ENCODE results near the gene PRRG1. TPM values are rescaled to one million over a fixed set of nuclear protein-coding genes. Genes with fewer than 3 reads are reported as not detected.
"Not testable (repeated sequence)": the region's sequence is repeated elsewhere in the genome, so short reads cannot be mapped to it uniquely, and the experiment has no call there.

The PRRG1 gene
- 3.4 TPM for polyA plus RNA-seq (2013, experiment 1 of 2)
- 3.2 TPM for polyA plus RNA-seq (2013, experiment 2 of 2)

DNA sequence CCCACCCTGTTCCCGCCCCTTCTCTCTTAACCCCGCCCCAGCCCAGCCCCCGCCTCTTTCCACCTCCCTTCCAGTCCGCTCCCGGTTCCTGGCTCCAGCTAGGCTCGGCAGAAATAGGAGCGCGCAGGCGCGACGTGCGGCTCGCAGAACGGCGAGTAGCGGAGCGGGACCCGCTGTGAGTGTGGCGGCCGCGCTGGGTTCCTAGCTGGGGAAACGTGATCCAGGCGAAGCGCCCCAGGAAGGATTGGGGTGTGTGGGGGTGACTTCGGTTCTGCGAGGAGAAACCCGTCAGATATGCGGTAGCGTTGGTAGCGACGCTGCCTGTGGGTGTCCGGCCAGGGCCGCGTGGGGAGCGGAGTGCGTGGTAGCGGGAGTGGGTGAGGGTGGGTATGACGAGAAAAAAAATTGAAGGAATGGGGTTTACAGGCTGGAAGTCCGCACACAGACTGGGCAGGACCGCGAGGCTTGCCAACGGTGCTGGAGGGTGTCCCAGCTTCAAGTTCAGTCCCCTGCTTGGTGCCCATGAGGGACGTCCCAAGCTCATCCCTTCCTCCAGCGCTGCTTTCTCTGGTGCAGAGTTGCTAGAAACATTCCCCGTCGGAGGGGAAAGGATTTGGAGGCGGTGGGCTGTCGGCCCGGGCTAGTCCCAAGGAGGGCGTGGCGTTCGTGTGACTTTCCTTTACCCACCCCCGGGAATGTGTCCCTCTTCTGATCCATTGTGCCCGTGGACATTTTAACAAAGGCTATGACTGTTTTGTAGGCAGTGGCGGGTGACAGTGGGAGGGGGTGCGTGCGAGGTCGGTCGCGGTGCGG, at the start of gene PRRG1:
Gene PRRG1 (plus strand): TSS at position 144 of the 813 bp plus-strand sequence. CDS start 56,886 bp downstream, outside the sequence.
- Histone ChIP-seq H4K5ac (ENCODE audit: low read length) (no peak within 1 kb of the TSS), H3K27me3 (ENCODE audit: insufficient read depth, low read length, poor library complexity) (no peaks in the 10 kb centered on the region), H3K4me1 (ENCODE audit: control insufficient read depth, low read depth, low read length) (no peaks in the 10 kb centered on the region), H2BK120ac (ENCODE audit: low read depth, low read length) (no peak within 1 kb of the TSS), H3K4me3 (ENCODE audit: low read length) (peak within 1 kb of the TSS; percentile 79), H2BK15ac (replicated peaks; ENCODE audit: low read depth) (no peak within 1 kb of the TSS), H3K9ac (ENCODE audit: low read length) (peak within 1 kb of the TSS; percentile 75), H3K79me2 (ENCODE audit: control insufficient read depth, insufficient read depth, low read length) (no peaks in the 10 kb centered on the region), H3K4me2 (ENCODE audit: low read length) (peak within 1 kb of the TSS; percentile 66), H3K4ac (ENCODE audit: low read depth, low read length) (peak within 1 kb of the TSS; percentile 52), H2BK5ac (ENCODE audit: low read length) (no peak within 1 kb of the TSS), H3K79me1 (ENCODE audit: low read length) (no peaks in the 10 kb centered on the region), H3K36me3 (ENCODE audit: control insufficient read depth, insufficient read depth, low read length) (no peaks in the 10 kb centered on the region), H2AK5ac (ENCODE audit: low read length) (no peak within 1 kb of the TSS), H3K56ac (ENCODE audit: low read length) (peak within 1 kb of the TSS; percentile 91), H3K27ac (ENCODE audit: low read depth, low read length) (no peak within 1 kb of the TSS), H3K18ac (ENCODE audit: low read length) (peak within 1 kb of the TSS; percentile 70), H3K23ac (ENCODE audit: low read length) (no peak within 1 kb of the TSS), H4K8ac (ENCODE audit: low read depth, low read length) (peak within 1 kb of the TSS; percentile 13)
- WGBS (ENCODE audit: extremely low coverage, insufficient coverage, low lambda C conversion rate), result no CpG with 5 or more reads among the region's 61 CpGs
- DNase-seq, result peak; percentile 89

DNA sequence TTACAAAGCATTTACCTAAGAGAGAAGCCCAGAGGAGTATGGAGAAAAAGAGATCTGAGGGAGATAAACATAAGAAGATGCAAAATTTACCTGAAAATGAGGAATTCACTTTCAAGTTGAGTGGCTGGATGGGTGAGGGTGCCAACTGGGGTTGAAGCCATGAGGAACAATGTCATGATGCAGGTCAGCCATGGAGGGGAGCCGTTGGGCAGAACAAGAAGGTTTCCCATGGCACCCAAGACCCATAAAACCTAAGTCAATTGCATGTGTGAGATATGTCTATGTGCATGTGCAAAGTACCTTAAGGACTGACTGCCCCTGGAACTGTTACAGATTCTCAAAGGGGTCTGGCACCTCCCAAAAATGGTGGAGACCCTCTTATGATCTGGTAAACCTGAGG, 46.6 kb upstream of the PRRG1 start:
- H3K9ac ChIP-seq (ENCODE audit: low read length), result no peak overlapping the region
- H3K27ac ChIP-seq (ENCODE audit: low read depth, low read length), result no peak overlapping the region
- no peak overlapping the region for H3K56ac ChIP-seq (ENCODE audit: low read length)
- peak; percentile 34 for DNase-seq
- H3K79me2 ChIP-seq (ENCODE audit: control insufficient read depth, insufficient read depth, low read length), result no peaks in the 10 kb centered on the region
- no peak overlapping the region for H2BK5ac ChIP-seq (ENCODE audit: low read length)
- H3K4me3 ChIP-seq (ENCODE audit: low read length), result no peak overlapping the region
- H3K23ac ChIP-seq (ENCODE audit: low read length), result no peak overlapping the region
- no peaks in the 10 kb centered on the region for H3K79me1 ChIP-seq (ENCODE audit: low read length)
- no peaks in the 10 kb centered on the region for H3K27me3 ChIP-seq (ENCODE audit: insufficient read depth, low read length, poor library complexity)
- no peak overlapping the region for H2BK15ac ChIP-seq (replicated peaks; ENCODE audit: low read depth)
- no peak overlapping the region for H4K5ac ChIP-seq (ENCODE audit: low read length)
- H2AK5ac ChIP-seq (ENCODE audit: low read length), result no peak overlapping the region
- H3K4ac ChIP-seq (ENCODE audit: low read depth, low read length), result no peak overlapping the region
- H4K8ac ChIP-seq (ENCODE audit: low read depth, low read length), result no peak overlapping the region
- H3K36me3 ChIP-seq (ENCODE audit: control insufficient read depth, insufficient read depth, low read length), result no peaks in the 10 kb centered on the region
- no peak overlapping the region for H3K18ac ChIP-seq (ENCODE audit: low read length)
- H3K4me2 ChIP-seq (ENCODE audit: low read length), result no peak overlapping the region
- H2BK120ac ChIP-seq (ENCODE audit: low read depth, low read length), result no peak overlapping the region
- no peaks in the 10 kb centered on the region for H3K4me1 ChIP-seq (ENCODE audit: control insufficient read depth, low read depth, low read length)
- WGBS (ENCODE audit: extremely low coverage, insufficient coverage, low lambda C conversion rate), result no CpG with 5 or more reads among the region's 1 CpG

DNA sequence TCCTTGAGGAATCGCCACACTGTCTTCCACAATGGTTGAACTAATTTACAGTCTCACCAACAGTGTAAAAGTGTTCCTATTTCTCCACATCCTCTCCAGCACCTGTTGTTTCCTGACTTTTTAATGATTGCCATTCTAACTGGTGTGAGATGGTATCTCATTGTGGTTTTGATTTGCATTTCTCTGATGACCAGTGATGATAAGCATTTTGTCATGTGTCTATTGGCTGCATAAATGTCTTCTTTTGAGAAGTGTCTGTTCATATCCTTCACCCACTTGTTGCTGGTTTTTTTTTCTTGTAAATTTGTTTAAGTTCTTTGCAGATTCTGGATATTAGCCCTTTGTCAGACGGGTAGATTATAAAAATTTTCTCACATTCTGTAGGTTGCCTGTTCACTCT, 43.9 kb upstream of the PRRG1 start:
- not testable (repeated sequence) for H4K5ac ChIP-seq (ENCODE audit: low read length); H3K79me1 ChIP-seq (ENCODE audit: low read length); H3K9ac ChIP-seq (ENCODE audit: low read length); H3K4me1 ChIP-seq (ENCODE audit: control insufficient read depth, low read depth, low read length); H3K4ac ChIP-seq (ENCODE audit: low read depth, low read length); H4K8ac ChIP-seq (ENCODE audit: low read depth, low read length); H3K18ac ChIP-seq (ENCODE audit: low read length); H2BK15ac ChIP-seq (replicated peaks; ENCODE audit: low read depth); H3K4me2 ChIP-seq (ENCODE audit: low read length); H3K23ac ChIP-seq (ENCODE audit: low read length); H3K79me2 ChIP-seq (ENCODE audit: control insufficient read depth, insufficient read depth, low read length); H3K36me3 ChIP-seq (ENCODE audit: control insufficient read depth, insufficient read depth, low read length); H2BK120ac ChIP-seq (ENCODE audit: low read depth, low read length); DNase-seq; H2BK5ac ChIP-seq (ENCODE audit: low read length); H3K27me3 ChIP-seq (ENCODE audit: insufficient read depth, low read length, poor library complexity); H3K4me3 ChIP-seq (ENCODE audit: low read length); H3K56ac ChIP-seq (ENCODE audit: low read length); H3K27ac ChIP-seq (ENCODE audit: low read depth, low read length); H2AK5ac ChIP-seq (ENCODE audit: low read length)
- WGBS (ENCODE audit: extremely low coverage, insufficient coverage, low lambda C conversion rate), result no CpG with 5 or more reads among the region's 2 CpGs

DNA sequence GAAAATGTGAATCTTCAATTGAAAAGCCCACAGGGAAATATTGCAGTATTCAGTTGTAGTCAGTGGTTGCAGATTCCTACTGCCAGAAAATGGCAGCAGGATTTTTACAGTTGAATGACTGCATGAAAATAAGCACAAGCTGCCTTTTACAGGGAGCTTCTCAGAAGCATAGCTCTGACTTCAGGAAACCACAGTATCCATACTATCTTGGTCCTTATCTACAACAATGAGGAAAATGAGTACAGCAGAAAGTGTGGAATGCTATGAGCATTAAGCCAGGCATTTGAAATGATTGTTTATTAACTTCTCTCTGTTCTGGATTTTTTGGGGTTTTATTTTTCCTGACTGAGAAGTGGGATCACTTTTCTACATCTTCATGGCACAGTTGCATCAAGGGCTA, 34.6 kb upstream of the PRRG1 start:
- Histone ChIP-seq H4K8ac (ENCODE audit: low read depth, low read length) (no peak overlapping the region), H2AK5ac (ENCODE audit: low read length) (no peak overlapping the region), H3K4ac (ENCODE audit: low read depth, low read length) (no peak overlapping the region), H2BK5ac (ENCODE audit: low read length) (no peak overlapping the region), H3K36me3 (ENCODE audit: control insufficient read depth, insufficient read depth, low read length) (no peaks in the 10 kb centered on the region), H4K5ac (ENCODE audit: low read length) (no peak overlapping the region), H3K18ac (ENCODE audit: low read length) (no peak overlapping the region), H3K9ac (ENCODE audit: low read length) (no peak overlapping the region), H3K79me2 (ENCODE audit: control insufficient read depth, insufficient read depth, low read length) (no peaks in the 10 kb centered on the region), H3K4me2 (ENCODE audit: low read length) (no peak overlapping the region), H2BK15ac (replicated peaks; ENCODE audit: low read depth) (no peak overlapping the region), H3K4me3 (ENCODE audit: low read length) (no peak overlapping the region), H3K23ac (ENCODE audit: low read length) (no peak overlapping the region), H3K4me1 (ENCODE audit: control insufficient read depth, low read depth, low read length) (no peaks in the 10 kb centered on the region), H3K79me1 (ENCODE audit: low read length) (no peaks in the 10 kb centered on the region), H3K56ac (ENCODE audit: low read length) (no peak overlapping the region), H2BK120ac (ENCODE audit: low read depth, low read length) (no peak overlapping the region), H3K27ac (ENCODE audit: low read depth, low read length) (no peak overlapping the region), H3K27me3 (ENCODE audit: insufficient read depth, low read length, poor library complexity) (no peaks in the 10 kb centered on the region)
- no peak for DNase-seq

DNA sequence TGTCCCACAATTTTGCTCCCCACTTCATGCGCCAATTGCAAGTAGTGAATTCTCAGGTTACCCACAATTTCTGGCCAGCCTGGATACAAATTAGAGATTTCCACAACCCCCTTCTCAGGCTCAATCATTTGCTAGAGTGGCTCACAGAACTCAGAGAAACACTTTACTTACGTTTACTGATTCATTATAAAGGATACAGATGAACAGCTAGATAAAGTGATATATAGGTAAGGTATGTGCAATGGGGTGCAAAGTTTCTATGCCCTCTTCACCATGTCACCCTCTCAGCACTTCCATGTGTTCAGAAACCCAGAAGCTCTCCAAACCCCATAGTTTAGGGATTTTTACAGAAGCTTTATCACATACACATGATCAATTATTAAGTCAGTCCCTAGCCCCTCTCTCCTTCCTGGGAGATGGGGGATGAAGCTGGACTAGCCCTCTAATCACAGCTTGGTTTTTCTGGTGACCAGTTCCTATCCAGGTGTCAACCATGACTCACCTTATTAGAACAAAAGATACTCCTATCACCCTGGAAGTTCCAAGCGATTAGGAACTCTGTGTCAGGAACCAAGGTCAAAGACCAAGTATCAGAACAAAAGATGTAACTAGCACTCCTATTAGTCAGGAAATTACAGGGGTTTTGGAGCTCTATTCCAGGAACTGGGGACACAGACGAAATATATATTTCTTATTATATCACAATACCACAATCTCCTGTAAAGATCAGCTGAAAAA, 33.5 kb upstream of the PRRG1 start:
- Histone ChIP-seq H4K5ac (ENCODE audit: low read length) (no peak overlapping the region), H3K4ac (ENCODE audit: low read depth, low read length) (no peak overlapping the region), H3K9ac (ENCODE audit: low read length) (no peak overlapping the region), H3K27ac (ENCODE audit: low read depth, low read length) (no peak overlapping the region), H3K23ac (ENCODE audit: low read length) (no peak overlapping the region), H3K56ac (ENCODE audit: low read length) (no peak overlapping the region), H3K4me2 (ENCODE audit: low read length) (no peak overlapping the region), H2BK120ac (ENCODE audit: low read depth, low read length) (no peak overlapping the region), H4K8ac (ENCODE audit: low read depth, low read length) (no peak overlapping the region), H3K36me3 (ENCODE audit: control insufficient read depth, insufficient read depth, low read length) (no peaks in the 10 kb centered on the region), H2BK5ac (ENCODE audit: low read length) (no peak overlapping the region), H3K18ac (ENCODE audit: low read length) (no peak overlapping the region), H3K4me3 (ENCODE audit: low read length) (no peak overlapping the region), H3K27me3 (ENCODE audit: insufficient read depth, low read length, poor library complexity) (no peaks in the 10 kb centered on the region), H3K4me1 (ENCODE audit: control insufficient read depth, low read depth, low read length) (no peaks in the 10 kb centered on the region), H3K79me2 (ENCODE audit: control insufficient read depth, insufficient read depth, low read length) (no peaks in the 10 kb centered on the region), H2BK15ac (replicated peaks; ENCODE audit: low read depth) (no peak overlapping the region), H2AK5ac (ENCODE audit: low read length) (no peak overlapping the region), H3K79me1 (ENCODE audit: low read length) (no peaks in the 10 kb centered on the region)
- peak; percentile 10 for DNase-seq
- no CpG with 5 or more reads among the region's 4 CpGs for WGBS (ENCODE audit: extremely low coverage, insufficient coverage, low lambda C conversion rate)
